ENCODE data around the gene SMARCA4.
"Not testable (repeated sequence)": the region's sequence is repeated elsewhere in the genome, so short reads cannot be mapped to it uniquely, and the experiment has no call there.

GRCh38 chr19:11097367-11097766 is 136.5 kb downstream of the SMARCA4 start:
- not testable (repeated sequence) for TF ChIP-seq CTCF, POLR2A (IDR thresholded peaks at IDR 0.05)

All from testis (tissue), 2 donors.